Amniotic epithelial cell (primary cell): Measurements from ENCODE around the gene P2RX7.
"Not testable (repeated sequence)": the region's sequence is repeated elsewhere in the genome, so short reads cannot be mapped to it uniquely, and the experiment has no call there.

Experiments used
- DNase-seq: peaks from one replicate; pipeline ENCODE4 v3.0.0-alpha.2; 2010; ENCODE audit warnings: low read depth

The P2RX7 gene

GRCh38 chr12:121170611-121171260, 38.1 kb downstream of the P2RX7 start:
- peak; percentile 19 for DNase-seq

- no peak for DNase-seq
These were observed 39.5 kb downstream of the P2RX7 start for GRCh38 chr12:121172145-121172544.

DNA sequence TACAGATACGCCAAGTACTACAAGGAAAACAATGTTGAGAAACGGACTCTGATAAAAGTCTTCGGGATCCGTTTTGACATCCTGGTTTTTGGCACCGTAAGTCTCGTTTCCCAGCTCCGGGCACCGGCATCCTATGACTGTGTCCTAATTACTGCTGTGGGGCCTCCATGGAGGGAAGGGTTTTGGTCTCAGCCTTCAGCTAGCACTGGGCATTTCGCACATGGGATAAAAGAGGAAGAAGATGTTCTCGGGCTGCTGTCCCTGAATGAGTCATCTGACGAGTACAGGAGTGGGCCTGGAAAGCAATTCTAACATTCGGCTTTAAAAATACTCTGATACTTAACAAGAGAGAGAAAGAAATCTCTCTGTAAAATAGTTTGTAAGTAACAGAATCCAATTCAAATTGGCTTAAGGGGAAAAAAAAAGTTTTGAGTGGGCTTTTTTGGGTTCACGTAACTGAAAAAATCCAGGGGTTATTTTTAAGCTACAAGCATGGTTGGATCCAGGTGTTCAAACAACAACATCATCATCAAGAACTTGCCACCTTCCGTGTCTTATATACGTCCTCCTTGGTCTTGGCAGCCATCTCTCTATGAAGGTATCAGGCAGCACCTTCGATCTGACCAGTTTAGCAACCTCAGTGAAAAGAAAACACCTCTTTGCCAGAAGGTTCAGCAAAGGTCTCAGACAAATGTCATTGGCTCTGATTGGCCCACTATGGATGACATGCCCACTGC, 42.9 kb downstream of the P2RX7 start:
- peak; percentile 29 for DNase-seq

- no peak for DNase-seq
These were observed 44.3 kb downstream of the P2RX7 start for GRCh38 chr12:121176826-121177529.

GRCh38 chr12:121181181-121181580, 48.5 kb downstream of the P2RX7 start:
- peak; percentile 40 for DNase-seq

DNA sequence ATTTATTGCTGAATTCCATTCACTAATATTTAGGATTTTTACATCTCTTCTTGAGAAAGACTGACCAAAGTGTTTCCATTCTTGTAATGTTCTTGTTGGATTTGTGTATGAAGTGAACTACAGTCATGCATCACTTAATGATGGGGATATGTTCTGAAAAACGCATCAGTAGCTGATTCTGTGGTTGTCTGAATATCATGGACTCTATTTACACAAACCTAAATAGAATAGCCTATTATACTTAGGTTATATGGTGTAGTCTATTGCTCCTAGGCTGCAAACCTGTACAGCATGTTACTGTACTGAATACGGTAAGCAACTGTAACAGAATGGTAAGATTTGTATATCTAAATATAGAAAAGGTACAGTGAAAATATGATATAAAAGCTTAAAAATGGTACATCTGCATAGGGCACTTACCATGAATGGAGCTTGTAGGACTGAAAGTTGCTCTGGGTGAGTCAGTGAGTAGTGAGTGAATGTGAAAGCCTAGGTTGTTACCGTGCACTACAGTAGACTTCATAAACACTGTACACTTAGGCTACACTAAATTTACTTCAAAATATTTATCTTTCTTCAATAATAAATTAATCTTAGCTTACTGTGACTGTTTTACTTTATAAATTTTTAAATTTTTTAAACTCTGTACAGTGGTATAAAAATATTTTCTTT, 49.7 kb downstream of the P2RX7 start:
- no peak for DNase-seq

DNA sequence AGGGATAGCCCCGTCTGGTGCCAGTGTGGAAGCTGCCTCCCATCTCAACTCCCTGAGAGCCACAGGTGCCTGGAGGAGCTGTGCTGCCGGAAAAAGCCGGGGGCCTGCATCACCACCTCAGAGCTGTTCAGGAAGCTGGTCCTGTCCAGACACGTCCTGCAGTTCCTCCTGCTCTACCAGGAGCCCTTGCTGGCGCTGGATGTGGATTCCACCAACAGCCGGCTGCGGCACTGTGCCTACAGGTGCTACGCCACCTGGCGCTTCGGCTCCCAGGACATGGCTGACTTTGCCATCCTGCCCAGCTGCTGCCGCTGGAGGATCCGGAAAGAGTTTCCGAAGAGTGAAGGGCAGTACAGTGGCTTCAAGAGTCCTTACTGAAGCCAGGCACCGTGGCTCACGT, 51.7 kb downstream of the P2RX7 start:
- no peak for DNase-seq

DNA sequence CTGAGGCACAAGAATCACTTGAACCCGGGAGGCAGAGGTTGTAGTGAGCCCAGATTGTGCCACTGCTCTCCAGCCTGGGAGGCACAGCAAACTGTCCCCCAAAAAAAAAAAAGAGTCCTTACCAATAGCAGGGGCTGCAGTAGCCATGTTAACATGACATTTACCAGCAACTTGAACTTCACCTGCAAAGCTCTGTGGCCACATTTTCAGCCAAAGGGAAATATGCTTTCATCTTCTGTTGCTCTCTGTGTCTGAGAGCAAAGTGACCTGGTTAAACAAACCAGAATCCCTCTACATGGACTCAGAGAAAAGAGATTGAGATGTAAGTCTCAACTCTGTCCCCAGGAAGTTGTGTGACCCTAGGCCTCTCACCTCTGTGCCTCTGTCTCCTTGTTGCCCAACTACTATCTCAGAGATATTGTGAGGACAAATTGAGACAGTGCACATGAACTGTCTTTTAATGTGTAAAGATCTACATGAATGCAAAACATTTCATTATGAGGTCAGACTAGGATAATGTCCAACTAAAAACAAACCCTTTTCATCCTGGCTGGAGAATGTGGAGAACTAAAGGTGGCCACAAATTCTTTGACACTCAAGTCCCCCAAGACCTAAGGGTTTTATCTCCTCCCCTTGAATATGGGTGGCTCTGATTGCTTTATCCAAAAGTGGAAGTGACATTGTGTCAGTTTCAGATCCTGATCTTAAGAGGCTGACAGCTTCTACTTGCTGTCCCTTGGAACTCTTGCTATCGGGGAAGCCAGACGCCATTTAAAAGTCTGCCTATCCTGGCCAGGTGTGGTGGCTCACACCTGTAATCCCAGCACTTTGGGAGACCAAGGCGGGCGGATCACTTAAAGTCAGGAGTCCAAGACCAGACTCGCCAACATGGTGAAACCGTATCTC, 52.6 kb downstream of the P2RX7 start:
- no peak for DNase-seq

DNA sequence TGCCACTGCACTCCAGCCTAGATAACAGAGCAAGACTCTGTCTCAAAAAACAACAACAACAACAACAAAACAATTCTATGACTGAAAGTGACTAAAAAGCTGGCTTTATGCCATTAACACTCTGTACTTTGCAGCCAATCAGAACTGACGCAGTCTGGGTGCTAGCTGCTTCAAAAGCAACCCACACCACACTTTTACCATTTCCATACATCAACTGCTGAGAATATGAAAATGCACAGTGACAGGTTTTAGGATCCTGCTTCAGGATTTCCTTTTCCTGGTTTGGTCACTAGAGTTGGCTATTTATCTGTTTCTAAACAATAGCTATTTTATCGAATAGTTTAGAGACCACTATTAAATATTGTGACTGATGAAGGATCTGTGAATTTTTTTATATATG, 54.1 kb downstream of the P2RX7 start:
- no peak for DNase-seq

DNA sequence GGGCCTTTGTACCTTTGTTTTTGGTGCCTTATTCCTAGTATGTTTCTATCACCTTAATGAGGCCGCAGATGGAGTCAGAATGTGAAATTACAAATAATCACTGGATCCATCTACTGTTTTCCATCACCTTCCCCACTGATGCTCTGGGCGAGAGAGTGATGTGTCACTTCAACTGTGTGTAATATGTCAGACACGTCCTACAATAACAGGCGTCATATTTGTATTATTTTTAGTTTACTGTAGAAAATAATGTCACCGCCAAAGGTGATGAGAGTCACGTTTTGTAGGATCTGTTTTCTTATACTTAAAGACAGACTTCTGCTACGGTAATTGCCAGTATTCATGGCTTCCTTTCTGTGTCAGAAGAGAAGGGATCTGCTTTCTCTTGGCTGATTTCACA, 54.8 kb downstream of the P2RX7 start:
- DNase-seq, result no peak

DNA sequence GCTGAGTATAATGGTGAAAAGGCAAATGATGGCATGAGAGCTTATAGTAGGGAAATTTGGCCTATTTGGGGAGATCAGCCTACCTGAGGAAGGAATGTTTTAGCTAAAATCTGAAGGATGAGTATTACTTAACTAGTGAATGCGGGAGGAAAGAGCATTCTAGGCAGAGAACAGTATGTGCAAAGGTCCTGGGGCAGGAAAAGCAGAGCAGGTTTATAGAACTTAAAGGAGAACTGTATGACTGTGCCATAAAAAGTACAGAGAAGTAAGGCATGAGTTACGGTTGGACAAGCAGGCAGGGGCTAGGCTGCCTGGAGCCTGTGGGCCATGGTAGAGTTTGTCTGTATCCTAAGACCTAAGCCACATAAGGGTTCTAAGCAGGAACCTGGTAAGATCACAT, 55.6 kb downstream of the P2RX7 start:
- DNase-seq, result no peak

DNA sequence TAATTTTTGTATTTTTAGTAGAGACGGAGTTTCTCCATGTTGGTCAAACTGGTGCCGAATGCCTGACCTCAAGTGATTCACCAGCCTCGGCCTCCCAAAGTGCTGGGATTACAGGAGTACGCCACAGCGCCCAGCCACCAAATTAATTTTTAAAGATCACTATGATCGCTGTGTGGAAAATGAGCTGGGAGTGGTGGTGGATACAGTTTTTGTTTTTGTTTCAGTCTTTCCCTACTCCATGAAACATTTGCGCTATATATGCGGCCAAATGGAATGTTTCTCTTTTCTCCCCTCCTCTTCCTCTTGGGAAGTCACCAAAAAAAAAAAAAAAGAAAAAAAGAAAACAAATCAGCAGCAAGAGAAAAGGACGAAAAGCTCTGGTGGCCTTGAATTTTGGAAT, 56.5 kb downstream of the P2RX7 start:
- no peak for DNase-seq

DNA sequence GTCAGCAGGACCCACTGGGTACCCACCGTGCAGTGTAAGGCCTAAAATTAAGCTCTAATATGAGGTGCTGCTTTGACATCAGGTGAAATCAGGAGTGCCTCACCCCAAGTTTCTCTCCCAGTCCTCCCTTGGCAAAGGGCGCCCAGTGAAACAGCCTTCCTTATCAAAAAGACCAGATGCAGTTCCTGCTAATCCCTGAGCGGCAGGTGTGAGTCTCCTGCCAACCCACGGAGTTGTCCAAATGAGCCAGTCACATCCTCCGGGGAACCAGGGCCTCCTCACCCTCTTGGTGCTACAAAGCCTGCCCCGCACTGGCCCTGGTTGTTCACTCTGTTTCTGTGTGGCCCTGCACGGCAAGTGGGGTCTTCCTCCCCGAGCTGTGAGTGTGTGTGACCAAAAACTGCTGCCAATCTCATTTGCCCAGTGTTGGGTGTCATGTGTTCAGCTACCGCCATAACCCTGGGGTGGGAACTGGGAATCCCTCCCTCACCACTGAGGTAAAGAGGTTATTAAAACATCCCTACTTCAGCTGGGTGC, 57.0 kb downstream of the P2RX7 start:
- DNase-seq, result no peak

GRCh38 chr12:121190523-121191031, 57.9 kb downstream of the P2RX7 start:
- peak; percentile 97 for DNase-seq

DNA sequence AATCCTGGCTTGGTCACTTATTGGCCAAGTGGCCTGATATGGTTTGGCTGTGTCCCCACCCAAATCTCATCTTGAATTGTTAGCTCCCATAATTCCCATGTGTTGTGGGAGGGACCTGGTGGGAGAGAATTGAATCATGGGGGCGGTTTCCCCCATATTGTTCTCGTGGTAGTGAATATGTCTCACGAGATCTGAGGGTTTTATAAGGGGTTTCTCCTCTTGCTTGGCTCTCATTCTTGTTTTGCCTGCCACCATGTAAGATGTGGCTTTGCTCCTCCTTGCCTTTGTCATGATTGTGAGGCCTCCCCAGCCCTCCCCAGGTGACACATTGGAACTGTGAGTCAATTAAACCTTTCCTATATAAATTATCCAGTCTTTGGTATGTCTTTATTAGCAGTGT, 58.5 kb downstream of the P2RX7 start:
- no peak for DNase-seq

GRCh38 chr12:121196902-121197301, 64.2 kb downstream of the P2RX7 start:
- peak; percentile 25 for DNase-seq

DNA sequence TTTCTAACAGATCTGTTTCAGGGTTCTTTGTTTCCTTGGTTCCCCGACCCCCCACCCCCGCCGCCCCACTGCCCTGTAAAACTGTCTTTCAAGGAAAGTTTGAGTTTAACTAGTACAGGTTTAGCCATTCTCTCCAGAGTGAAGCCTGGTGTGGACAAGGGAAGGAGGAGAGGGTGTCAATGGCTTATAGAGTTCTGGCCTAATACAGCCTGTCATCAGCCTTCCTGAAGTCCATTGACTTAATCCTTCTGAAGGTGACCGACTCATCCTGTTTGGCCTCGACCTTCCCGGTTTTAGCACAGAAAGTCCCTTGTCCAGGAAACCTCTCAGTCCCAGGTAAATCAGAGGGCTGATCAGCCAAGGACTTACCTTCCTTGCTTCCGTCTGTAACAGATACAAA, 66.3 kb downstream of the P2RX7 start:
- no peak for DNase-seq

DNA sequence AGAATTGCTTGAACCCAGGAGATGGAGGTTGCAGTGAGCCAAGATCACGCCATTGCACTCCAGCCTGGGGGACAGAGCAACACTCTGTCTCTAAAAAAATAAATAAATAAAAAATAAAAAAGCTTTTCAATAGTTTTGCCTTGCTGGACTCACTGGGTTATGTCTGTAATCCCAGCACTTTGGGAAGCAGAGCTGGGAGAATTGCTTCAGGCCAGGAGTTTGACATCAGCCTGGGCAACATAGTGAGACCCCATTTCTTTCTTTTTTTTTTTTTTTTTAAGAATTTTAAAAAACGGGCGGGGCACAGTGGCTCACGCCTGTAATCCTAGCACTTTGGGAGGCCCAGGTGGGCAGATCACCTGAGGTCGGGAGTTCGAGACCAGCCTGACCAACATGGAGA, 68.5 kb downstream of the P2RX7 start:
- not testable (repeated sequence) for DNase-seq

DNA sequence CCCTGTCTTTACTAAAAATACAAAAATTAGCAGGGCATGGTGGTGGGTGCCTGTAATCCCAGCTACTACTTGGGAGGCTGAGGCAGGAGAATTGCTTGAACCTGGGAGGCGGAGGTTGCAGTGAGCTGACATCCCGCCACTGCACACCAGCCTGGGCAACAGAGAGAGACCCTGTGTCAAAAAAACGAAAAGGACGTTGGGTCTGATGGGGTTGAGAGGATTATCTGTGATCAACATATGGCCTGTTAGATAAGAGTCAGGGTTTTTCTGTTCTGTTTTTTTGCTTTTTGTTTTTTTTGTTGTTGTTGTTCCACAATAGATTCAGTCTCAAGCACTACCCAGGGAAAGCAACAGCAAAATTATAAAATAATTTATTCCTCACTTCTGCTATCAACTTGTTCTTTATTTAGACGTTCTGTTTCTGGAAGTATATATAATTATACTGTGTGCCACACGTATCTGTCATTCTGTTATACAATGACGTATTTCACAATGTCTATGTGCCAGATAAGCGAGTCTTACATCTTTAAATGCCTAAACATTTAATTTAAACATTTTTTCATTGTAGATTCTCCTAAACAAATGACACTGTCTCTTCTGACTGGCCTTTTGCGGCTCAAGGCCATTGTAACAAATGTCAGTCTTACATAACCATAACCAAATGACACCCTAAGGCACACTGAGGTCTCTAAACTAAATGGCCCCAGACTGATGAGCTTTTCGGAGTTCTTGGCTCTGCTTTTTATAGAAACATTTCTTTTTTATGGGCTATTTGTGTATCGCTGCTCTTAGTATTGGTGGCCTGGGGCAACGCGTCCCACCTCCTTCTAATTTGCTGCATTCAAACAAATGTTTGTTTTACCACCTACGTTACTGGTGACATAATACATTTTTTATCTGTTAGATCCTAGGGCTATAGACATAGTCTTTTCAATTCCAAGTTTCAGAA, 70.0 kb downstream of the P2RX7 start:
- no peak for DNase-seq

DNA sequence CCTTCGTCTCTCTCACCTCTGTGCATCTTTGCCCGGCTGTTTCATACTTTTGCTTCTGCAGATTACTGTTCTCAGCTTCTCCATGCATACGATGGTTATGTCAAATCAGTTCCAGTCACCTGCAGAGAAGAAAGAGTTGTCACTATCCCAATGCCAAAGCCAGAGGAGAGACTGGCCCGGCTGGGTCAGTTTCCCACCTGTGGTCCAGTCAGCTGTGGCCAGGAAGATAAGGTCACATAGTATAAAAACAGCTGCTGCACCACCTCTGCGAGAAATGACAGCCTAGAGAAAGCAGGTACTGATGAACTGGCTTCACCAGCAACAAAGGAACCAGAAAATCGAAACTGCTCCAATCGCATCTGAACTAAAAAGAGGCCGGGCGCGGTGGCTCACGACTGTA, 70.8 kb downstream of the P2RX7 start:
- DNase-seq, result no peak
